ENCODE data around the gene BEST1. TPM values are rescaled to one million over a fixed set of nuclear protein-coding genes. Genes with fewer than 3 reads are reported as not detected.

The BEST1 gene
- total RNA-seq, 2 experiments from 2014 or later: 1.9 to 3.1 TPM

GRCh38 chr11:61914471-61915171 lies 35.5 kb upstream of the BEST1 start:
- intact Hi-C loops (cut with micrococcal nuclease; ENCODE audit: unreplicated experiment): no loop called here
- Histone ChIP-seq H4K20me1 (ENCODE audit: insufficient read depth, low read length) (no peaks in the 10 kb centered on the region), H3K79me2 (ENCODE audit: insufficient read depth, low read depth, low read length) (no peaks in the 10 kb centered on the region), H3K36me3 (ENCODE audit: insufficient read depth, low read length) (no peaks in the 10 kb centered on the region), H3K9me3 (ENCODE audit: low read length) (no peaks in the 10 kb centered on the region), H3K9me2 (ENCODE audit: insufficient read depth, low read length) (no peaks in the 10 kb centered on the region), H3K4me2 (ENCODE audit: low read length) (no peak overlapping the region), H3K27ac (ENCODE audit: low read depth, low read length, poor library complexity, severe bottlenecking) (no peak overlapping the region), H3K4me3 (ENCODE audit: low read depth, low read length, poor library complexity, severe bottlenecking) (no peak overlapping the region), H2AFZ (ENCODE audit: low read length) (no peak overlapping the region), H3K4me1 (ENCODE audit: insufficient read depth, low read length, poor library complexity, severe bottlenecking) (peaks cover 10% of the 10 kb centered on the region)
- no peak for DNase-seq (ENCODE audit: low spot score)
- CTCF ChIA-PET (ENCODE audit: unreplicated experiment): interaction anchor here (1.7 kb wide), 1 partner anchor 16 kb away, joined by 5 read pairs; no protein-coding TSS in a partner anchor
- BruUV-seq (replicated peaks): no TSS peak
- POLR2A ChIA-PET: no interaction called here
- TF ChIP-seq CTCF (conservative IDR thresholded peaks at IDR 0.05; ENCODE audit: low read length): no peak
- no peak for TF ChIP-seq EZH2phosphoT487 (IDR thresholded peaks at IDR 0.05; ENCODE audit: borderline replicate concordance, low read depth, low read length)

- Histone ChIP-seq H3K79me2 (ENCODE audit: insufficient read depth, low read depth, low read length) (no peaks in the 10 kb centered on the region), H2AFZ (ENCODE audit: low read length) (no peak overlapping the region), H3K4me3 (ENCODE audit: low read depth, low read length, poor library complexity, severe bottlenecking) (no peak overlapping the region), H4K20me1 (ENCODE audit: insufficient read depth, low read length) (no peaks in the 10 kb centered on the region), H3K4me1 (ENCODE audit: insufficient read depth, low read length, poor library complexity, severe bottlenecking) (peaks cover 12% of the 10 kb centered on the region), H3K36me3 (ENCODE audit: insufficient read depth, low read length) (no peaks in the 10 kb centered on the region), H3K9me2 (ENCODE audit: insufficient read depth, low read length) (no peaks in the 10 kb centered on the region), H3K27ac (ENCODE audit: low read depth, low read length, poor library complexity, severe bottlenecking) (no peak overlapping the region), H3K4me2 (ENCODE audit: low read length) (no peak overlapping the region), H3K9me3 (ENCODE audit: low read length) (no peaks in the 10 kb centered on the region)
- no TSS peak for BruUV-seq (replicated peaks)
- no peak for DNase-seq (ENCODE audit: low spot score)
- POLR2A ChIA-PET: no interaction called here
- CTCF ChIA-PET (ENCODE audit: unreplicated experiment): interaction anchor here (0.6 kb wide), 1 partner anchor 195 kb away, joined by 5 read pairs; no protein-coding TSS in a partner anchor
- TF ChIP-seq EZH2phosphoT487 (IDR thresholded peaks at IDR 0.05; ENCODE audit: borderline replicate concordance, low read depth, low read length) (no peak), CTCF (conservative IDR thresholded peaks at IDR 0.05; ENCODE audit: low read length) (no peak)
- intact Hi-C loops (cut with micrococcal nuclease; ENCODE audit: unreplicated experiment): no loop called here
These were observed 33.3 kb upstream of the BEST1 start for GRCh38 chr11:61916737-61917333.

All from OCI-LY7 (cell line).